ENCODE results near the gene ALG9.
A peak's percentile ranks its signal among the peaks of the same experiment; 100 is the strongest.

ALG9 gene

DNA sequence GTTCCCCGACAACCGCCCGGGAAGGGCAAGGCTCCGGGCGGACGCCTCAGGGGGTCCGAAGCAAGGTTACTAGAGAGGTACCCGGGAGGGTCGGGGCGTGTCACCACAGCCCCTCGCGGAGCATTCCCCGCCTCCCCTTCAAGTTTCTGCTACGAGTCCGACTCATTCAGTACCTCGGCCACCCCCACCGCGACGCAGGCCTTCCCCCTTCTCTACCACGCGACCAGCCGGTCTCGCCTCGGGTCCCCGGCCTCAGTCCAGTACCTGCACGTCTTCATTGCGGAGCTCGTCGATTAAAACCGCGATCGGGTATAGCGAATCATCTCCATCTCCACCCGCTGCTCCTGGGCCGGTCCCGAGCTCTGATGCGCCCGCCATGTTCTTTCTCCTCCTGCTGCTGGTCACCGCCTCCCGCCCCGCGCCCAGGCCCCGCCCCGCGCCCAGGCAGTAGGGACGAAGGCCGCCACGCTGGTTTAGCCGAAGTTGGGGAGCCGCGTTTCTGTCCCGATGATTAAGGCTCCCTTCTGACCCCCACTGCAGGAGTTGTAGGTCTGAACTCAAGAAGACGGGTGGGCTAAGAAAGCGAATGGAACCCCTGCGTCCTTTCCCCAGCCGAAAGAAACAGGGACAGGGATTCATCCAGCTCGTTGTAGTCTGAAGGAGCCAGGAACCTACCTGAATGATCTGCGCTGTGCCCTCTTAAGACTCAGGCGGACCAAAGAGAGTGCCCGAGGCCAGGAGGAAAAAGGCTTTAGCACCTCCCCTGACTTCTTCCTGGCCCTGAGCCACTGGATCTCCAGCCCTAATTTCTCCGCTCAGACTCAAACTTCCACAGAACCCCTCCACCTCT lies 105.2 kb downstream of the ALG9 start, which contains the start of gene PPP2R1B:
PPP2R1B (minus strand) TSS at position 406 of the 850 bp plus-strand sequence; CDS start at position 378, 28 bp downstream.
- DNase-seq (ENCODE audit: low spot score): peak; percentile 72

GRCh38 chr11:111765320-111765983 lies 105.9 kb downstream of the ALG9 start:
- no peak for DNase-seq (ENCODE audit: low spot score)

- no peak for DNase-seq (ENCODE audit: low spot score)
Measured at GRCh38 chr11:111764621-111765020, 106.8 kb downstream of the ALG9 start.

GRCh38 chr11:111762981-111763643 lies 108.3 kb downstream of the ALG9 start:
- peak; percentile 9 for DNase-seq (ENCODE audit: low spot score)

DNA sequence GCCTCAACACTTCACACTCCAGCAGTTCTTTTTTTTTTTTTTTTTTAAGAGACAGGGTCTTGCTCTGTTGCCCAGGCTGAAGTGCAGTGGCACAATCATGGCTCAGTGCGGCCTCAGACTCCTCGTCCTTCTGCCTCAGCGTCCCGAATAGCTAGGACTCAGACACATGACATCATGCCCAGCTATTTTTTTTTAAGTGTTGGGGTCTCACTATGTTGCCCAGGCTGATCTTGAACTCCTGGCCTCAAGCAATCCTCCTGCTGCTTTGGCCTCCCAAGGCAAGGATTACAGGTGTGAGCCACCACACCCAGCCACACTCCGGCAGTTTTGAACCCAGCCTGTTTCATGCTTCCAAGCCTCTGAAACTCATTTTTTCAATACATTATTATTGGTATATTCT lies 108.9 kb downstream of the ALG9 start:
- no peak for DNase-seq (ENCODE audit: low spot score)

GRCh38 chr11:111761036-111761435 lies 110.3 kb downstream of the ALG9 start:
- no peak for DNase-seq (ENCODE audit: low spot score)

DNA sequence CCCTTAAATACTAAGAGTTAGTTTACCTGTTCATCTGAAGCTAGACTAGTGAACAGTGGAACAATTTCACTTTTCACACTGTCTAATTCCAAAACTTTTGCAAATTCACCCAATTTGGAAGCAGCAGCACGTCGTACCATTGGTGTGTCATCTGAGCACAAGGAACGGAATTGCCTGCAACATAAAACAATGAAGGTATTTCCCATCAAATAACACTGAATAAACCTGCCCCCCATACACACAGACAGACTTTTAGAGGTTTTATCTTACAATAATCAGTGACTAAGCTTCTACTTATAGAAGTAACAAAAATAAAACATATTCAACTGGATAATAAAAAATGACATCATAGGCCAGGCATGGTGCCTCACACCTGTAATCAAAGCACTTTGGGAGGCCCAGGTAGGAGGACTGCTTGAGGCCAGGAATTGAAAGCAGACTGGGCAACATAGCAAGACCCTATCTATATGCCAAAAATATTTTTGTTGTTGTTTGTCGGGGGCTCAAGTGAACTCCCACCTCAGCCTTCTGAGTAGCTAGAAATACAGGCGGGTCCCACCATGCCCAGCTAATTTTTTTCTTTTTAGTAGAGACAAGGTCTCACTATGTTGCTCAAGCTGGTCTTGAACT lies 111.5 kb downstream of the ALG9 start:
- DNase-seq (ENCODE audit: low spot score): no peak

DNA sequence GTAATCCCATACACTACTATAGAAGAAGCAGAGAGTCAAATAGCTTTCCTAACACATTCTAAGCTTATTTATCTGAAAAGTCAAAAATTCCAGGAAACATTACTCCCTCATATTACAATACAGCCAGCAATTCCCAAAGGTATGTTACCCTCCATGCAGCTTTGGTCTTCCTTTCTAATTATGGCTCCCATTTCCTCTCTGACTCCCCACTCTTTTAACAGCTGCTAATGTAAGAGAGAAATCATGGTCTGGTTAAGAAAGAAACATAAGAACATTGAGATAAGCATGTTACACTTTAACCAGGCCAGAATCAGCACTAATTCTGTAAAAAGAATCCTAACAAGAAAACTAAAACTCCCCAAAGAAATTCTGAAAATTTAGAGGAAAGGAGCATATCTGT lies 112.0 kb downstream of the ALG9 start:
- DNase-seq (ENCODE audit: low spot score): no peak

DNA sequence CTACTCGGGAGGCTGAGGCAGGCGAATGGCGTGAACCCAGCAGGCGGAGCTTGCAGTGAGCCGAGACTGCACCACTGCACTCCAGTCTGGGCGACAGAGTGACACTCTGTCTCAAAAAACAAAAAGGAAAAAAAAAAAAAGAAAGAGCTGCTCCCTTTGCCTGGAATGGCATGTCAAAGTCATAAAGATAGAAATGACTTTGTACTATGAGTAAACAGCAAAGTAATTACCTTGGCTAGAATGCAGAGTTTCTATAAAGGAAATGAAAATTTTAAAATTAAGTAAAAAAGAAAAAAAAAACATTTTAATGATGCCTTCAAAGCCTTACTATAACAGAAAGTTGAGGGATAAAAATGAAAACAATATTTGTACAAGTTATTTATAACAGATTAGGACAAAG lies 115.3 kb downstream of the ALG9 start:
- DNase-seq (ENCODE audit: low spot score): no peak

- DNase-seq (ENCODE audit: low spot score): no peak
Measured at GRCh38 chr11:111749646-111750045, 121.7 kb downstream of the ALG9 start.

DNA sequence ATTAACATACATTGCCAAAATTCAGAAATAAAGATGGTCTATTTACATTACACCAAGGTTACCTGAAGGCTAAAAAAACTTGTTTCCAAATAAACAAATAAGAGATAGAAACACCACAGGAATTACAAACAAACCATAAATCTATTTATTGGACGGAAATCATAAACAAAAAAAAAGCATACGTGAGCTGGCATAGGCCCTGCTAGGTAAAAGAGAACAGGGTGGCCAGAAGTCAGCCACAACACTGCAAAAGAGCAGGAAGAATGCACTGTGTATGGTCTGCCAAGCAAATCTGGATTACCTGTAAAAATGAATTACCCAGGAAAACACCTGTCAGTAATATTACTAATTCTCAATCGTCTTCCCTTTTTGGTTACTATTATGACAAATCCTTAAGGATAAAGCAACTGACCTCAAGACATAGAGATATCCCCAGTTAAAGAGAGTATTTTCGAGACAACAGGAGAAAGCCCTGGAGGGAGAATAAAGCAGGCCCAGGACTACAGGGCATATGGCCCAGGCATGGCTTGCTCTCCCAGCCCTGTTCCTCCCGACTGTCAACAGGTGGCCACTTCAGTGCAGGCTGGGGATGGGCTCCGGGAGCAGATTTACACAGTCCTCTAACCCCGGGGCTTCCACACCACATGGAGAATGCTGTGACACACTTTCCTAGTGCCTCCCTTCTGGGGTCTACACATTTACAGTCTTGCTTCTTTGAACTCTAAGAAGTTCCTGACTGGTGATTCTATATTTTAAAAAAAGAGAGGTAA lies 123.2 kb downstream of the ALG9 start:
- DNase-seq (ENCODE audit: low spot score): no peak

DNA sequence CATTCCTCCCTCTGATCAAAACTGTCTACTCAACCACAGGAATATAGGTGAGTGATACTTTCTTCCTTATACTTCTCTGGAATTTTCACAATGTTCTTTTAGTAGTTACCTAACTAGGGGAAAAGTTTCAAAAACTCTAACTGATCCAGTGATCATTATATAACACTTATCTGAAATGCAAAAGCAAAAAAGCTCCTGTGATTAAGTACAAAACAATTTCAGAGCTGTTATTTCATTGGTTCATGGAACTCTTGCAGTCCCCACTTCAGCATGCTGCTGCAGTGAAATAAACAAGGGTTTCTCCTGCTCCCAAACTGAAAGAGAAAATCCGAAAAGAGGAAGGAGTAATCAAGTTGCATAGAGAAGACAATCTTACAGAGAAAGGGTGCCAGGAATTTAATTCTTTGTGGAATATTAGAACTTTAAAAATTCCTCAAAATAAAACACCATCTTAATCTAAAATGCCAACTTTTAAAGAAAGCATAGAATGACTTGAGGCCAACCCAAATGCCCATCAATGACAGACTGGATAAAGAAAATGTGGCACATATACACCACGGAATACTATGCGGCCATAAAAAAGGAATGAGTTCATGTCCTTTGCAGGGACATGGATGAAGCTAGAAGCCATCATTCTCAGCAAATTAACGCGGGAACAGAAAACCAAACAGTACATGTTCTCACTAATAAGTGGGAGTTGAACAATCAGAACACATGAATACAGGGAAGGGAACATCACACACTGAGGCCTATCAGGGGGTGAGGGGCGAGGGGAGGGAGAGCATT lies 125.5 kb downstream of the ALG9 start:
- DNase-seq (ENCODE audit: low spot score): no peak

DNA sequence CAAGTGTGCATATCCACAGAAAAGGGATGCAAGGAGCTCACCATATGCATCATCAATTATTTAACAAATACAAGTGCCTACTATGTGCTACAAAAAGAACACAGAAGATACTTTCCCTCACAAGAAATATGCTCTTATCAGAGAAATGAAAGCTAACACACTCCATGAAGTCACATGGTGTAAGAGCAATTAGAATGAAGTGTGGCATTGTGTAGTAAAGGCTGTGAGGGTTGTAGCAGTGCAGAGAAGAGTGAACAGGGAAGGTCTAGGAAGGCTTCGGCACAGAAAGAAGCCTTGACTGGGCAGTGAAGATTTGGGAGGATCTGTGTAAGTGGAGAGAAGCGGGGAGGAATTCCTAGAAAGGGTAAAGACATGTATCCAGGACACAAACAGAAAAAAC lies 127.7 kb downstream of the ALG9 start:
- DNase-seq (ENCODE audit: low spot score): no peak

GRCh38 chr11:111741751-111742150 lies 129.6 kb downstream of the ALG9 start:
- no peak for DNase-seq (ENCODE audit: low spot score)

DNA sequence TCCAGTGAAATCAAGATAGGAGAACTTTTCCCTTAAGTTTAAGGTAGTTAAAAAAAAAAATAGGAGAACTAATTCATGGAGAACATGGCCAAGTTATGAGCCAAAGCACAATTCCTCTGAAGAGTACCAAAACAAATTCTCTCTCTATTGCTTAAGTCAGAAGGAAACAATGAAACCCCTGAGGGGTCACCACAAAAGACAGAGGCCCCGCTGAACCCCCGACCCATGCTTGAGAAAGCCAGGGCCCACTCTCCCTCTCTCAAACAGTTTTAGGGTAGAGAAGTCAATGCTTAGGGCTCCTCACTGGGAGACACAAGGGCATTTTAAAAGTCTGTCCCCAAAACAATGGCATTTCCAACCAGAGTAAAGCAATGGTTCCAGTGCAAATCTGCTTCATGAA lies 132.1 kb downstream of the ALG9 start:
- no peak for DNase-seq (ENCODE audit: low spot score)

DNA sequence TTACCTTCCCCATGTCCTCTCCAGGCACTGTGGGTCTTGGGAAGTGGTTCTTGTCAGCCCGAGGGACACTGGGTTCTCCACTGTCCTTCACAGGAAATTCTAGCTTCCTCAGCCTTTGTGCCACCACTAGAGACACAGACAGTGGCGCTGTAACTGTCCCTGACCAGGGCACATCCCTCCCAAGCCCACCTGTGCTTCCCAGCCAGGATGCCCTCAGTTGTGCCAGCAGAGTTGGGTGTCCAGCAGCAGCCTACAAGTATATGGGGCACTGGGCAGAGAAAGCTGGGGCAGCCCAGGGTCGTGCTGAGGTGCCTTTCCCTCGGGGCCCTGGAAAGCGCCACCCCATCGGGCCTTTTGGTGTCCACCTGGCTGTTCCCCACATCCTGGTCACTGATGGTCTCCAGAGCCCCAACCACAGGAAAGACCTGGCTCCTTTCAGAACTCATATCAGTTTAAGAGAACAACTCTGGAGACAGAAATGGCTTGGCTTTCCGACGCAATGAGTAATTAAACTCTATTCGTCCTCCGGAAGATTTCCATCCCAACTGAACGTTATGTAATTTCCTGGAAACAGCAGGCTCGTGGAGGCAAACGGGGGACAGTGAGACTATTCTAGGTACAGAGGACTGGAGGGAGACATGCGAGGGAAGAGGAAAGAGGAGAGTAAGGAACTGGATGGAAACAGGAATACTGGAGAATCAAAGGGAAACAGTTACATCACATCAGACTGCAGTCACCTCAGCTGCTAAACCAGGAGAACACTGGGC lies 133.8 kb downstream of the ALG9 start:
- DNase-seq (ENCODE audit: low spot score): no peak

GRCh38 chr11:111736621-111737443 lies 134.5 kb downstream of the ALG9 start:
- no peak for DNase-seq (ENCODE audit: low spot score)

All from NAMALWA (cell line).